Measurements from ENCODE around the gene GUCY2F. TPM values are rescaled to one million over a fixed set of nuclear protein-coding genes. Genes with fewer than 3 reads are reported as not detected.

Gene GUCY2F
- total RNA-seq, 2 experiments from 2014 or later = not detected

DNA sequence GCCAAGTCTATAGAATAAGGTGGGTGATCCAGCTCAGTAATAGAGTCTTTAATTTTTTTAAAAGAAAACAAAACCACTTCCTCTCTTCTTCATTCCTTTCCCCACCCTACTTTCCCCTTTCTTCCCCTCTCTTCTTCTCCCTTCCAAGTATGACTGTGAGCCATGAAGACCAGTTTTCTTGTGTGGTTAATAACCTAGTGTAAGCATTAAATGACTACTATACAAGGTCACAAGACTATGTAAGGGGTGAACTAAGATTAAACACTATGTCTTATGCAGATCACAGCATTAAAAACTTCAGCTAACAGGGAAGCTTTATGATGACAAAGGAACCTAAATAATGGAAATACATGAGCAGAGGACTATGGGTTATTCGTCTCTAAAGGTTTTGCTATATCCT lies 135.4 kb downstream of the GUCY2F start:
- Histone ChIP-seq H3K27me3 (ENCODE audit: control insufficient read depth in 1 of 2, insufficient read depth in 2 of 2, low read length in 2 of 2) (no peaks in the 10 kb centered on the region), H3K9me3 (ENCODE audit: control insufficient read depth in 1 of 2, insufficient read depth in 1 of 2, low read length in 2 of 2) (no peaks in the 10 kb centered on the region), H3K27ac (ENCODE audit: low read depth in 1 of 2, low read length in 2 of 2) (no peak overlapping the region), H3K4me1 (ENCODE audit: insufficient read depth, low read length) (no peaks in the 10 kb centered on the region), H3K4me3 (ENCODE audit: low read length) (no peak overlapping the region), H3K36me3 (ENCODE audit: insufficient read depth, low read length) (no peaks in the 10 kb centered on the region)
- H3K9me3 Mint-ChIP-seq = no peaks in the 10 kb centered on the region
- POLR2A ChIA-PET = no interaction called here
- no peak for TF ChIP-seq CTCF (IDR thresholded peaks at IDR 0.05)
- ATAC-seq (ENCODE audit: poor library complexity) = no peak
- H3K36me3 Mint-ChIP-seq (ENCODE audit: low read depth) = no peaks in the 10 kb centered on the region
- H3K27ac Mint-ChIP-seq = no peak overlapping the region
- CTCF ChIA-PET = no interaction called here
- no peaks in the 10 kb centered on the region for H3K27me3 Mint-ChIP-seq
- no peaks in the 10 kb centered on the region for H3K4me1 Mint-ChIP-seq (ENCODE audit: low read depth)
- H3K4me3 Mint-ChIP-seq = no peak overlapping the region
- intact Hi-C loops (cut with DNase I, micrococcal nuclease) = no loop called here
- DNase-seq = no peak

GRCh38 chrX:109345856-109346255 lies 136.0 kb downstream of the GUCY2F start:
- CTCF ChIA-PET = no interaction called here
- intact Hi-C loops (cut with DNase I, micrococcal nuclease) = no loop called here

GRCh38 chrX:109344678-109345077 lies 137.2 kb downstream of the GUCY2F start:
- Histone ChIP-seq H3K36me3 (ENCODE audit: insufficient read depth, low read length) (no peaks in the 10 kb centered on the region), H3K27ac (ENCODE audit: low read depth in 1 of 2, low read length in 2 of 2) (no peak overlapping the region), H3K9me3 (ENCODE audit: control insufficient read depth in 1 of 2, insufficient read depth in 1 of 2, low read length in 2 of 2) (no peaks in the 10 kb centered on the region), H3K4me3 (ENCODE audit: low read length) (no peak overlapping the region), H3K27me3 (ENCODE audit: control insufficient read depth in 1 of 2, insufficient read depth in 2 of 2, low read length in 2 of 2) (no peaks in the 10 kb centered on the region), H3K4me1 (ENCODE audit: insufficient read depth, low read length) (no peaks in the 10 kb centered on the region)
- Mint-ChIP-seq H3K27me3 (no peaks in the 10 kb centered on the region), H3K36me3 (ENCODE audit: low read depth) (no peaks in the 10 kb centered on the region), H3K27ac (no peak overlapping the region), H3K4me3 (no peak overlapping the region), H3K9me3 (no peaks in the 10 kb centered on the region), H3K4me1 (ENCODE audit: low read depth) (no peaks in the 10 kb centered on the region)
- no peak for TF ChIP-seq CTCF (IDR thresholded peaks at IDR 0.05)
- ATAC-seq (ENCODE audit: poor library complexity) (no peak), DNase-seq (no peak)
- CTCF ChIA-PET = no interaction called here
- intact Hi-C loops (cut with DNase I, micrococcal nuclease) = no loop called here
- POLR2A ChIA-PET = no interaction called here

More at GRCh38 chrX:109345856-109346255, 136.0 kb downstream of the GUCY2F start:
- Histone ChIP-seq H3K4me1 (ENCODE audit: insufficient read depth, low read length) (no peaks in the 10 kb centered on the region), H3K4me3 (ENCODE audit: low read length) (no peak overlapping the region), H3K27ac (ENCODE audit: low read depth in 1 of 2, low read length in 2 of 2) (no peak overlapping the region), H3K27me3 (ENCODE audit: control insufficient read depth in 1 of 2, insufficient read depth in 2 of 2, low read length in 2 of 2) (no peaks in the 10 kb centered on the region), H3K36me3 (ENCODE audit: insufficient read depth, low read length) (no peaks in the 10 kb centered on the region), H3K9me3 (ENCODE audit: control insufficient read depth in 1 of 2, insufficient read depth in 1 of 2, low read length in 2 of 2) (no peaks in the 10 kb centered on the region)
- no peak overlapping the region for H3K4me3 Mint-ChIP-seq
- TF ChIP-seq CTCF (IDR thresholded peaks at IDR 0.05) = no peak
- POLR2A ChIA-PET = no interaction called here
- H3K9me3 Mint-ChIP-seq = no peaks in the 10 kb centered on the region
- no peaks in the 10 kb centered on the region for H3K4me1 Mint-ChIP-seq (ENCODE audit: low read depth)
- ATAC-seq (ENCODE audit: poor library complexity) = no peak
- no peak for DNase-seq
- H3K36me3 Mint-ChIP-seq (ENCODE audit: low read depth) = no peaks in the 10 kb centered on the region
- H3K27me3 Mint-ChIP-seq = no peaks in the 10 kb centered on the region
- no peak overlapping the region for H3K27ac Mint-ChIP-seq

All from CD4-positive, alpha-beta T cell (primary cell).